ENCODE data around the gene STXBP4.

GRCh38 chr17:54920819-54921218 lies 47.7 kb upstream of the STXBP4 start:
- TF ChIP-seq CTCF (optimal IDR thresholded peaks at IDR 0.05 in 1 of 3, IDR thresholded peaks at IDR 0.05 in 1 of 3, conservative IDR thresholded peaks at IDR 0.05 in 1 of 3; ENCODE audit: extremely low read depth in 1 of 3, insufficient read depth in 2 of 3, low read length in 3 of 3) (no peak), EZH2 (IDR thresholded peaks at IDR 0.05; ENCODE audit: low read length) (no peak)
